Measurements from ENCODE around the gene SEC14L3. TPM values are rescaled to one million over a fixed set of nuclear protein-coding genes. Genes with fewer than 3 reads are reported as not detected.

The SEC14L3 gene
- total RNA-seq, 1 experiment from 2014 or later: not detected

DNA sequence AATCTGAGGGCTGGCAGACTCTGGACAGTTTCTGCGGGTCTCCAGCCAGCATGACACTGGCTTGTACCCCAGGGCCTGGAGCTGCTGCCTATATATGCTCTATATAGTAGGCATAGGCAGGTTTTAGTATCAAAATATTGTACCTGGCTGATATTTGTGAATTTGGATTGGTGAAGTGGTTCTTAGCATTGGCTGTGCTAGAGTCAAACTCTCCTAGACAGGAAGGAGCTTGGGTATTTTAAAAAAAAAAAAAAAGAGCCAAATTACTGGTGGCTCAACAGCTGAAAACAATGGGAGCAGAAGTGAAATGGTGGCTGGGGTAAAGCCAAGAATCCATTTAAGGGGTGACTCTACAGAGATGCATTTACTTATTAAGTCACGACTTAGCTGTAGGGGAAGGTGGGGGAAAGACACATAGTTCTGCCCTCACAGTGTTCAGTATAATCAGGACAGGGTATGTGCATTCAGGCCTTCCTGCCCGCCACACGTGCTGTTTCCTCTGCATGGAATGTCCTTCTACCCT, 57.2 kb downstream of the SEC14L3 start:
- H3K27me3 ChIP-seq (ENCODE audit: insufficient read depth, low read length): no peaks in the 10 kb centered on the region
- no peak for DNase-seq
- H2BK20ac ChIP-seq (ENCODE audit: low read depth, low read length, poor library complexity, severe bottlenecking): no peak overlapping the region
- no peak overlapping the region for H4K5ac ChIP-seq (ENCODE audit: insufficient read length, low read depth, low read length)
- TF ChIP-seq CTCF (conservative IDR thresholded peaks at IDR 0.05): no peak
- H2AFZ ChIP-seq (ENCODE audit: low read length): no peak overlapping the region
- H2BK5ac ChIP-seq (ENCODE audit: insufficient read length, low read length): no peak overlapping the region
- Mint-ChIP-seq H3K9me3 (no peaks in the 10 kb centered on the region), H3K27me3 (ENCODE audit: low read depth) (no peaks in the 10 kb centered on the region), H3K4me1 (peaks cover 0 to 5% of the 10 kb centered on the region in 2 experiments; a peak in 1 of 4 replicates), H3K4me3 (no peak overlapping the region), H3K27ac (peak overlapping the region in 1 of 3 experiments; percentile 81; a peak in 2 of 7 replicates), H3K36me3 (ENCODE audit: insufficient read depth in 1 of 3, low read depth in 3 of 3) (peaks cover 13 to 68% (median 51%) of the 10 kb centered on the region in 3 experiments)
- no peaks in the 10 kb centered on the region for H3K79me2 ChIP-seq (ENCODE audit: insufficient read depth, low read length)
- H3K56ac ChIP-seq (ENCODE audit: insufficient read length, low read depth, low read length): no peak overlapping the region
- no peak overlapping the region for H3K4ac ChIP-seq (ENCODE audit: low read depth, low read length)
- no peak overlapping the region for H2BK12ac ChIP-seq (ENCODE audit: insufficient read length, low read depth, low read length)
- no peak overlapping the region for H2AK5ac ChIP-seq (ENCODE audit: insufficient read length, low read length)
- H3K18ac ChIP-seq (ENCODE audit: insufficient read length, low read depth, low read length): no peak overlapping the region
- H3K14ac ChIP-seq (ENCODE audit: insufficient read depth, low read length): no peak overlapping the region
- H2BK15ac ChIP-seq (ENCODE audit: low read depth, low read length): no peak overlapping the region
- no peaks in the 10 kb centered on the region for H3K9me3 ChIP-seq (ENCODE audit: control insufficient read depth, low read depth, low read length)
- no peak overlapping the region for H3K4me2 ChIP-seq (ENCODE audit: insufficient read depth, insufficient read length, low read length)
- H3K23ac ChIP-seq (ENCODE audit: insufficient read length, low read depth, low read length): no peak overlapping the region
- no peak overlapping the region for H2BK120ac ChIP-seq (ENCODE audit: low read depth, low read length, poor library complexity, severe bottlenecking)
- no CpG with 5 or more reads among the region's 4 CpGs for WGBS (ENCODE audit: extremely low coverage, insufficient read length, low lambda C conversion rate)
- H4K8ac ChIP-seq (replicated peaks; ENCODE audit: insufficient read length, low read depth, low read length): no peak overlapping the region
- no peak overlapping the region for H4K91ac ChIP-seq (ENCODE audit: insufficient read length, low read depth, low read length)
- no peaks in the 10 kb centered on the region for H4K20me1 ChIP-seq (ENCODE audit: control insufficient read depth, insufficient read depth, insufficient read length)
- no peaks in the 10 kb centered on the region for H3K23me2 ChIP-seq (ENCODE audit: insufficient read length, low read depth, low read length, poor library complexity, severe bottlenecking)
- no peak overlapping the region for H3T11ph ChIP-seq (ENCODE audit: low read length)
- H3K79me1 ChIP-seq (ENCODE audit: insufficient read depth, low read depth, low read length, poor library complexity, severe bottlenecking): no peaks in the 10 kb centered on the region
- no peaks in the 10 kb centered on the region for H3K4me1 ChIP-seq (ENCODE audit: insufficient read depth, low read length)
- H3K27ac ChIP-seq (ENCODE audit: insufficient read length, low read depth, low read length): no peak overlapping the region
- peak overlapping the region; percentile 35 for H3K9ac ChIP-seq (ENCODE audit: extremely low read depth, insufficient read length, low read length)

Data from H9 (cell line).